Erythroblast (primary cell): ENCODE measurements around the gene ARHGAP42.

ENCODE experiments used
- GATA1 ChIP-seq: IDR thresholded peaks from 2 replicates; pipeline ENCODE4 v1.6.1; 2011; ENCODE audit warnings: low read depth, mild to moderate bottlenecking, control low read depth, low read length, moderate library complexity
- POLR2A ChIP-seq: IDR thresholded peaks from 2 replicates; pipeline ENCODE4 v1.6.1; 2011; ENCODE audit warnings: mild to moderate bottlenecking, low read length

GRCh38 chr11:100920593-100920992 lies 233.5 kb downstream of the ARHGAP42 start:
- no peak for TF ChIP-seq POLR2A
- no peak for TF ChIP-seq GATA1
